Activated naive CD4-positive, alpha-beta T cell treated with anti-CD3 and anti-CD28 coated beads, Interleukin-2, amount 50 U/mL, for 16 hours (primary cell): ENCODE measurements around the gene SLC22A1.
"Not testable (repeated sequence)": the region's sequence is repeated elsewhere in the genome, so short reads cannot be mapped to it uniquely, and the experiment has no call there.

ENCODE experiments used
- DNase-seq: peaks from one replicate; pipeline ENCODE4 v3.0.0-alpha.2; 2020

SLC22A1 gene

DNA sequence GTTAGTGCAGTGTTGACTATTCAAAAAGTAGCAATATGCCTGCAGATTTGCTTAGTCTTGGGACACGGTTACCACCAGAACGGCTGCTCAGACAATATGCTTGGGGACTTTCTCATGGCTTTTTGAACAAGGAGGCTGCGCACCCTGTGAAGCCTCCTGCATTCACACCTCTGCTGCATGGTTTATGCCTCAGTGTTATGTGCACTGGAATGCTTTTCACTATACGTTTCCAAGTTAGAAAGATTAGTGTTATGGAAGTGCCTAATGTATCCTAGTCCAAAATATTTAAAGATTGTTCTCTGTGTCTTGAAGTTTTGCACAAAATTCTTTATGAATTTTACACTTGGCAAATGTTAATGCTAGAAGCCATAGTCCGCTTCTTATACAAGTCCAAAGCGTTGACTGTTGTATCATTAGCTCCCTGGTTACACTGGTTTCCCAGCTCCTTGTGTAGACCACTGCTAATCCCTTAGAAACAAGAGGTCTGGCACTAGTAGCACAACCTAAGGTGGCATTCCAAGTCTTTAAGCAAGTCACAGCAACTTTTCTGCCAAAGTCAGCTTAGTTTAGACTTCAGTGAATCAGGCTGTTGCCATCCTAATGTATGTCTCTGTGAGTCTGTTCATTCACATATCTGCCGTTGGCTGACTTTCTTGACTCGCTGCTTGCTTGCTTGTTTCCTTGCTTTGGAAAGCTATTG, 26.3 kb upstream of the SLC22A1 start:
- DNase-seq, result no peak

DNA sequence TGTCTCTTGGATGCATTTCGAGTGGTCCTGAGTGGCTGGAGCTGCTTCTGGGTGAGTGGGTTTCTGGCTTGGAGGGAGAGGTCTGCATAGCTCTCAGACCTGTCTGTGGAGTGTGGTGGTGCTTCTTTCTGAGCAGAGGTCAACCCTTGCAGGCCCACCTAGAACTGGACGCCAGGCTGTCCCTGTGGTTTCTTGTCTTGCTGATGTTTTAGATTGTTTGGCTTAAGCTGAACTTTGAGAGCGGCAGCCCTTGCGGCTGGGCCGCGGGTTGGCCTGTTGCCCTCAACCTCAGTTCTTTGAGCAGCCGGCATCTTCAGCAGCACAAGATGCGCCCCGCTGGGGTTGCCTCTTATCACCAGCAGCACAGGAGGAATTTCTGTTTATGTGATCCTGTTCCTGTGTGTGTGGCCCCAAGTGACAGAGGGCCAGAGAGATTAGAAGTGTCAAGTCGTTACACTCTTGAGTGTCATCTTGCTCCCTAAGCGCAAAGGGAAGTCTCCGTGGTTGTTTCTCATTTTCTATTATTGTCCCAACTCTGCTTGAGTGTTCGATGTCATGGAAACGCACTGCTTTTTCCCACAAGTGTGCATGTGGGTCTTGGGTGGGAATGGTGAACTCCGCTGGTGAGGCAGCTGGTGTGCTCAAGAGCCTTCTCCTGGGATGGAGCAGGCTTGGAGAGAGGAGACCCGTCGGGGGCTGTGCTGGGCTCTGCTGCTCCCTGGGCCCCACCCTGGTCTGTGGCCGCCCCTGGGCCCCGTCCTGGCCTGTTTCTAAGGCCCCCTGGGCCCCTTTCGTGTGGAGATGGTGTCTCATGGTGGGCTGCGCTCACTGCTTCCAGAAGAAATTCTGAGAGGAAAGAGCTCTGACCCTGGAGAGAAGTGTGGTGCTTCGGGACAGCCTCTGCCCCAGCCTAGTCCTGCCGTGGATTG, 20.1 kb upstream of the SLC22A1 start:
- no peak for DNase-seq

DNA sequence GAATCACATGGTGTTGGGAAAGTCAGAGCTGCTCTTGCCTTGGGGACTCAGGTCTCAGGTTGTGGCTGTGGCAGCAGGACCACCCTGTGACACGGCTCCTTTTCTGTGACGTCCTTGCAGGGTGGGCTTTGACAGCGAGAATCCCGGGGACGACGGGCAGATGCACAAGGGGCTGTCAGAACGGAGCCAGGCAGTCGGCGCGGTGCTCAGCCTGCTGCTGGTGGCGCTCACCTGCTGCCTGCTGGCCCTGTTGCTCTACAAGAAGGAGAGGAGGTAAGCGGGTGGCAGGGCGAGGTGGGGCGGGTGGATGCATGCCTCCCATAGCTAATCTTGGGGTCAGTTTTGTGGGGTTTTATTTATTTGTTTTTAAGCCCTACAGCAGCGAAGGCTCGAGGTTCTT, 19.2 kb upstream of the SLC22A1 start:
- DNase-seq, result no peak

DNA sequence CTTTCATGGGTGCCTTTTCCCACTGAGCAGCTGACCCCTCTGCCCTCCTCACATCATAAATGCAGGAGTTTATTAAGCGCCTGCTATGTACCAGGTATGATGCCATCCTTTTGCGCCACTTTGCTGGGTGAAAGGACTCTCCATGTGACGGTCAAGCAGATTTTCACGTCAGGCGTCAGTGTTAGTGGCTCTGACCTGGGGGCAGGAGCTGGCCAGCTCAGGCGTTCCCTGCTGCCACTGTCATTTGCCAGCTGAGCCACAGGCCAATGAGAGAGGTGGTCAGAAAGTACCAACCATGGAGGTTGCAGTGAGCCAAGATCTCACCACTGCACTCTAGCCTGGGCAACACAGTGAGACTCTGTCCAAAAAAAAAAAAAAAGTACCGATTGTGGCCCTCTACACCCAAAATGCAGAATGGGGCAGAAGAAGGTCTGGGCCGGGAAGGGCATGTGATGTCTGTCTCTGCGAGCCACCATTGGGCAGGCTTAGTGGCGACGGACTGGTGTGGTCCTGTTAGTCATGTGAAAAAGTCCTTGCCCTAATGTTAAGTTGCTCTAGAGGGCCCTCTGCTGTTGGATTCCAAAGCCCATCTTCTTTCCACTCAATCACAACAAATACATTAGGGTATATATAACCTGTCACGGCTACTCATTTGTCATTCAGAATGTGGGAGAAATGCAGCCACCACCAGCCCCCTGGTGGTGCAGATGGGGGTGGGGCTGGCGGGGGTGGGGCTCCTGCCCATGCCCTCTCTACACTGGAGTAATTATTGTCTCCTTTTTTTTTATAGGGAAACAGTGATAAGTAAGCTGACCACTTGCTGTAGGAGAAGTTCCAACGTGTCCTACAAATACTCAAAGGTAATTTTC, 18.4 kb upstream of the SLC22A1 start:
- no peak for DNase-seq

DNA sequence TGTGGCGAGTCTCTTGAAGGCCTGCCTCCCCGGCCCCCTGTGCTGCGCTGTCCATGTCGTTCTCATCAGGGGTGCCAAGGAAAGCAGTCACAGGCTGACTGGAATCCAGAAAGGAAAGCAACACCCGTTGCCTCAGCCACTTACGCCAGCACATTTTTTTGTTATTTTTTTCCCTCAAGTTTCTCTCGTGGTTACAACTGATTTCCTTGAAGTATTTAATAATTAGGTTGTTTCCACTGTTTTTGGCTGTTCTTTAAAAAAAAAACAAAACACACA, 17.9 kb upstream of the SLC22A1 start:
- no peak for DNase-seq

DNA sequence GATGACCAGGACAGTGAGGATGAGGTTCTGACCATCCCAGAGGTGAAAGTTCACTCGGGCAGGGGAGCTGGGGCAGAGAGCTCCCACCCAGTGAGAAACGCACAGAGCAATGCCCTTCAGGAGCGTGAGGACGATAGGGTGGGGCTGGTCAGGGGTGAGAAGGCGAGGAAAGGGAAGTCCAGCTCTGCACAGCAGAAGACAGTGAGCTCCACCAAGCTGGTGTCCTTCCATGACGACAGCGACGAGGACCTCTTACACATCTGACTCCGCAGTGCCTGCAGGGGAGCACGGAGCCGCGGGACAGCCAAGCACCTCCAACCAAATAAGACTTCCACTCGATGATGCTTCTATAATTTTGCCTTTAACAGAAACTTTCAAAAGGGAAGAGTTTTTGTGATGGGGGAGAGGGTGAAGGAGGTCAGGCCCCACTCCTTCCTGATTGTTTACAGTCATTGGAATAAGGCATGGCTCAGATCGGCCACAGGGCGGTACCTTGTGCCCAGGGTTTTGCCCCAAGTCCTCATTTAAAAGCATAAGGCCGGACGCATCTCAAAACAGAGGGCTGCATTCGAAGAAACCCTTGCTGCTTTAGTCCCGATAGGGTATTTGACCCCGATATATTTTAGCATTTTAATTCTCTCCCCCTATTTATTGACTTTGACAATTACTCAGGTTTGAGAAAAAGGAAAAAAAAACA, 16.6 kb upstream of the SLC22A1 start:
- DNase-seq, result no peak

DNA sequence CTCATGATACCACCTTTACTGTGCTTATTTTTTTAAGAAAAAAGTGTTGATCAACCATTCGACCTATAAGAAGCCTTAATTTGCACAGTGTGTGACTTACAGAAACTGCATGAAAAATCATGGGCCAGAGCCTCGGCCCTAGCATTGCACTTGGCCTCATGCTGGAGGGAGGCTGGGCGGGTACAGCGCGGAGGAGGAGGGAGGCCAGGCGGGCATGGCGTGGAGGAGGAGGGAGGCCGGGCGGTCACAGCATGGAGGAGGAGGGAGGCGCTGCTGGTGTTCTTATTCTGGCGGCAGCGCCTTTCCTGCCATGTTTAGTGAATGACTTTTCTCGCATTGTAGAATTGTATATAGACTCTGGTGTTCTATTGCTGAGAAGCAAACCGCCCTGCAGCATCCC, 15.6 kb upstream of the SLC22A1 start:
- no peak for DNase-seq

DNA sequence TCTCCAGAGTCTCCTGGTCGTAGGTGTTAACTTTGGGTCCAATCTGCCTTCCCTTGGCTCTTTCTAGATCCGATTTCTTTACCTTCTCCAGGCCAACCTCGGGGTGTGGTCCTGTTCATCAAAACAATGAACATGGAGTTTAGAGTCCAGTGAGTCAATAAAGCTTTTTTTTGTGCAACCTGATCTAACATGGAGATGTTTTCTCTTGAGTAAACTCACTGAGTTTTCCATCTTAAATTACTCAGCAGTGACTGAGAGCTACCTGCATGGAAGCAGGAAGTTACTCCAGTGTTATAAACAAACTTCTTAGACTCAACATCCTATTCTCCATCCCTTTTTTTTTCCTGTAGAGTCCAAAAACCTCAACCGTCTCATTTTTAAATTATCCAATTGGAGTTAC, 14.9 kb upstream of the SLC22A1 start:
- no peak for DNase-seq

DNA sequence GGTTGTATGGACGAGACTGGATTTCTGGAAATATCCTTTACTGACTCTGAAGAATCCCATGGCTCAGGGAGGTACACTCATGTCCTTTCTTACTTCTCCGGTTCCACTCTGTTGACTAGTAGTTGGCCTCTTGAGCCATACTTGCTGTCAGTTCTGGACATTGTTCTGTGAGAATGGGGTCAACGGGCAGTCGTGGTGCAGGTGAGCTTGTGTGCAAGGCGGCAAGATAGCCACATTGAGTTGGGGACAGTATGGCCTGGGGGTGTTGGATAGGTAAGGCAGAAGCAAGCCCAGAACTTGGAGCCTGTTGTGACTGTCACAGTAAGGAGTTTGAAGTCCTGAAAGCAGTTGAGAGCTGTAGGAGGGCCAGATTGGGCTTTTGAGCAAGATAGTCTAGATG, 13.5 kb upstream of the SLC22A1 start:
- no peak for DNase-seq

DNA sequence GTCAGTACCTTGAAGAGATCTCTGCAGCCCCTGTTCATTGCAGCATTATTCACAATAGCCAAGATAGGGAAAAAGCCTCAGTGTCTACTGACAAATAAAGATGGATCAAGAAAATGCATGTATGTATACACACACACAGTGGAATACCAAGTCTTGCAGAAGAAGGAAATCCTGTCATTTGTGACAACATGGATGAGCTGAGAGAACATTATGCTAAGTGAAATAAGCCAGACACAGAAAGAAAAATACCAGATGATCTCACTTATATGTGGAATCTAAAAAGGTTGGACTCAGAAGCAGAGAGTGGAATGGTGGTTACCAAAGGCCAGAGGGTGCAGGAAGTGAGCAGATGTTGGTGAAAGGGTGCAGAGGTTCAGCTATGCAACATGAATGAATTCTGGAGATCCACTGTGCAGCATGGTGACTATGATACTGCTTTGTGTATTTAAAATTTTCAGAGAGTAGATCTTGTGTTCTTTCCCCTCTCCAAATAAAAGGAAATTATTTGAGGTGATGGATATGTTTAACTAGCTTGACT, 11.0 kb upstream of the SLC22A1 start:
- DNase-seq, result no peak

DNA sequence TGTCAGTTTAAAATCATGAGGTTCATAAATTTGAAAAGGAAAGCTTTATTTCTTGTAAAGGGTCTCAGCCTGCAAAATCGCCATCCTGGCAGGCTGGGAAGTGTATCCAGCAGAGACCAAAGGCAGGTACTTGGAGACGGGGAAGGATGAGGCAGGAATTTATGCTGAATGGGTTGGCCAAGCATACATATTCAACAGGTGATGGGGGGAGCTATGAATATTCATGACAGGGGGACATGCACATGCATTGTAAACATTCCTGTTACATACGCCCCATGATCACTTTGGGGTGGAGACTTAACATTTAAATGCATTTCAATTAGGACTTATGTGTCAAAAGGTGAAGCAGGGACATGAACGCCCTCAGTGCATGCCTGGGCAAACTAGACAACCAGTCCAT, 9.8 kb upstream of the SLC22A1 start:
- DNase-seq, result no peak

DNA sequence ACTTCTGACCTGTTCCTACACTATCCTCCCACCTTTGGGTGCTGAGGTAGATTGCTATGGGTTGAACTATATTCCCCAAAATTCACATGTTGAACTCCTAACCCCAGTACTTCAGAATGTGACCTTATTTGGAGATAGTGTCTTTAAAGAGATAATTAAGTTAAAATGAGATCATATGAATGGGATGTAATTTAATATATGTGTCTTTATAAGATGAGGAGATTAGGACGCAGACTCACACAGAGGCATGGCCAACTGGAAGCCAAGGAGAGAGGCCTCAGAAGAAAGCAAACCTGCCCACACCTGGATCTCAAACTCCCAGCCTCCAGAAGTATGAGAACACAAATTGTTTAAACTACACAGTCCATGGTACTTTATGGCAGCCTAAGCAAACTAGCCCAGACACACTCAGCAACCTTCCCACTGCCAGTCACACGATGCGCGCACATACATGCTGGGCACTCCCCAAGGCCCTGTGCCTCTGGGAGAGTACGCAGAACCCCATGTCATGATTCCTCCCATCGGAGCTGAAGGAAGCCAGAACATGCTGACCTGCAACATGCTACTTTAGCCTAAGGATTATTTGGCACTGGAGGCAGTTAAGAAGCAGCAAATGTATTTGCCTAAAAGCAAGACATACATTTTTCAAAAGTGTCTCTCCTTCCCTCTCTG, 8.9 kb upstream of the SLC22A1 start:
- no peak for DNase-seq

DNA sequence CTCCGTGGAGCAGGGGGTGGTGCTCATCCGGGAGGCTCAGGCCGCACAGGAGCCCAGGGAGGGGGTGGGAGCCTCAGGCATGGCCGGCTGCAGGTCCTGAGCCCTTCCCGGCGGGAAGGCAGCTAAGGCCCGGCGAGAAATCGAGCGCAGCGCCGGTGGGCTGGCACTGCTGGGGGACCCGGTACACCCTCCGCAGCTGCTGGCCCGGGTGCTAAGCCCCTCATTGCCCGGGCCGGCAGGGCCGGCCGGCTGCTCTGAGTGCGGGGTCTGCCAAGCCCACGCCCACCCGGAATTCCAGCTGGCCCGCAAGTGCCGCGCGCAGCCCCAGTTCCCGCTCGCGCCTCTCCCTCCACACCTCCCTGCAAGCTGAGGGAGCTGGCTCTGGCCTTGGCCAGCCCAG, 7.1 kb upstream of the SLC22A1 start:
- not testable (repeated sequence) for DNase-seq

DNA sequence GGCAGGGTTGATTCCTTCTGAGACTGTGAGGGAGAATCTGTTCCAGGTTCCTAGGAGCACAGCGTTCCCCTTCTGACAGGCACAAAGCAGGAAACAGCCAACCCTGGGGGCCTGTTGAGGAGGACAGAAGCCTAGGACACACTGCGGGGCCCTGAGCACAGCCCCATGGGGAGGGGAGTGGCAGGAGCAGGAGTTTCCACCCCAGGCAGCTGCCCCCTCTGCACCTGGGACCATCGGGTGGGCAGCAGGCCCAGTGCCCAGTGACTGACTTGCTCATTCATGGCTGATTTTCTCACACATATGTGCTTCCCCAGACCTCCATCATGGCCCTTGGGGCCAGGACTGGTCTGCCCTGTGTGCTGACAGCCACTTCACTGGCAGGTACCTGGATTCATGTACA, 6.2 kb upstream of the SLC22A1 start:
- DNase-seq, result no peak

DNA sequence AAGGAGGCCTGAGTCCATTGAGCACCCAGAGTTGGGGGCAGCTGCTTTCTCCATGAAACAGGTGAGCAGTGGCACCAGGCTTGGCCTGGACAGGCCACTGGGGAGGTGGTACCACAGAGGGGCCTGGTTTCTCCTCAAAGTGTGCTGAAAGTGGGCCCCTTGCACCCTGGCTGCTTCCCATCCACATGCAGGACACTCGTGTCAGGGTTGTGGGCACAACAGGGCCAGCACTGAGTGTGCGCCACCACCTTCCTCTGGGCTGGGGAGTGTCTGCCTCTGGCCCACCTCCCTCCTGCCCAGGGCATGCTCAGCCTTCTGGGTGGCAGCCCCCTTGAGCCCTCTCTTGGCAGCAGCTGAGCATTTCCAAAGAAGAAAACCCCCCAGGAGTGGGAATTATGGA, 5.2 kb upstream of the SLC22A1 start:
- no peak for DNase-seq

DNA sequence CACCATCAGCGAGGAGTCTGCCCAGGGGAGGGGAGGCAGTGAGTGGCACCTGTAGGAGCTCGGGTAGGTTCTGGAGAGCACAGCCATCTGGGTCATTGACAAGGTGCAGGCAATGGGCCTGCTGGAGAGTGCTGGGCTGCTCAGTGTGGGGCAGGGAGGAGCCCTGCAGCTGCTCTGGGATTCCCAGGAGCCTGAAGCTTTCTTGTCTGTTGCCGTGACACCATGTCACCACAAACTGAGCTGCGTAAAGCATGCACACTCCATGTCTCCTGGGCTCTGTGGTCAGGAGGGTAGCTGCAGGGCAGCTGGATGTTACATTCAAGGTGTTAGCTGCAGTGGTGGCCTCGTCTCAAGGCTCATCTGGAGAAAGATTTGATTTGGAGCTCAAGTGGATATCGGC, 4.5 kb upstream of the SLC22A1 start:
- DNase-seq, result no peak

DNA sequence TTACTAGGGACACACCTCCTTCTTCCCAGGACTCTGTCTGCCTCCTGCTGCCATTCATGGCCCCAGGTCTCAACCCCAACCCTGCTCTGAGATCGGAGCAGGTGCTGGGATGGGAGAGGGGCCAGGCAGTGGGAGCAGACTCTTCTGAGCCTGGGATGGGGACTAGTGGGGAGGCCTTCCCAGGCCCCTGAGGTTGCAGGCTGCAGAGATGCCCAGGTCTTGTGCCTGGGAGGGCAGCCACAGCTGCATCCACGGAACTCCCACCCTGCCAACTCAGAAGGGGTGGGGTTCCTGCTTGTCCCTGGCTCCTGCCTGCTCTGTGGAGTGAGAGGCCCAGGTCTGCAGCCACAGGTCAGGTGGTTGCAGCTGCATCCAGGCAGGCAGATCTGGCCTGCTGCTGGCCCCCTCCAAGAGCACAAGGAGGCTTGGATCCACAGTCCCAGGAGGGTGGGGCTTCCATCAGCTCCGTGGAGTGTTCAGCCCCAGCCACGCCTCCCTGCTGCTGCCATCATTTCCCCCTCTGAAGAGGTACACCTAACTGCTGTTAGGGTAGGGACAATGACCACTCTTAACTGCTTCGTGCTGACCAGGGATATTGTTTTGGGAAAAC, 2.9 kb upstream of the SLC22A1 start:
- no peak for DNase-seq

DNA sequence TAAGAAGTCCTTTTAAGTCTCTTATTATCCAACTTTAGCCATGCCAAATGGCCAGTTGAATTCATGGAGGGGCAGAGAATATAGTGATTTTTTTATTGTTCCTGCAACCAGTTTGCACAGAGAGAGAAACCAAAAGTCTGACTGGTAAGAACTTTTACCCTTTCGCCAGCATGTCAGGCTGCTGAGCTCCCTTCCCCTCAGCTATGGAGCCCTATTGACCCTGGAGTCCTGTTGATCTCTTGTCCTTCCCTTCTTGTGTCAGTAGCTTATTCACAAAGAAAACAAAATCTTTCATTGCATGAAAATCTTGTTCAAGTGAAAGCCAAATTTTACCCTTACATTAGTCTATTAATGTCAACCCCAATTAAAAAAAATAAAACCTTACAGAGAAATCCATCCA, 1.5 kb upstream of the SLC22A1 start:
- DNase-seq, result no peak

DNA sequence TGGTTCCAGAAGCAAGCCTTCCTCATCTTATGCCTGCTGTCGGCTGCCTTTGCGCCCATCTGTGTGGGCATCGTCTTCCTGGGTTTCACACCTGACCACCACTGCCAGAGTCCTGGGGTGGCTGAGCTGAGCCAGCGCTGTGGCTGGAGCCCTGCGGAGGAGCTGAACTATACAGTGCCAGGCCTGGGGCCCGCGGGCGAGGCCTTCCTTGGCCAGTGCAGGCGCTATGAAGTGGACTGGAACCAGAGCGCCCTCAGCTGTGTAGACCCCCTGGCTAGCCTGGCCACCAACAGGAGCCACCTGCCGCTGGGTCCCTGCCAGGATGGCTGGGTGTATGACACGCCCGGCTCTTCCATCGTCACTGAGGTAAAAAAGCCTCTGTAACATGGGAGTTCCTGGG, 366 bp downstream of the SLC22A1 start:
- DNase-seq, result no peak

DNA sequence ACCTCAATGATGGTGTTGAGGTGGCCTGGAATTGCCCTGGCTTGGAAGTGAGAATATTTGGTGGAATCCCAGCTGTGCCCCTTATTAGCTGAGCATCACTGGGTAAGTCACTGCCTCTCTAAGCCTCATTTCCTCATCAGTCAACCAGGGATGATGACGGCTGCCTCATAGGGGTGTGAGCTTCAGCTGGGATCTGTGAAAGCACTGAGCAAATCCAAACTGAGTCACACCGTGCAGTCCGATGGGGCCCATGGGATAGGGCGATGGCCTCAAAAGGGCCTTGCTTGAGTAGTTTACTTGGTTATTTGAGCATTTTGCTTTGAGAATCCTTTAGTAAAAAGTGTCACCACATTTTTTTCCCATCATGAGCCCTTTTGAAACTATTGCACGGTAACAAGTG, 1.1 kb downstream of the SLC22A1 start:
- DNase-seq, result no peak

DNA sequence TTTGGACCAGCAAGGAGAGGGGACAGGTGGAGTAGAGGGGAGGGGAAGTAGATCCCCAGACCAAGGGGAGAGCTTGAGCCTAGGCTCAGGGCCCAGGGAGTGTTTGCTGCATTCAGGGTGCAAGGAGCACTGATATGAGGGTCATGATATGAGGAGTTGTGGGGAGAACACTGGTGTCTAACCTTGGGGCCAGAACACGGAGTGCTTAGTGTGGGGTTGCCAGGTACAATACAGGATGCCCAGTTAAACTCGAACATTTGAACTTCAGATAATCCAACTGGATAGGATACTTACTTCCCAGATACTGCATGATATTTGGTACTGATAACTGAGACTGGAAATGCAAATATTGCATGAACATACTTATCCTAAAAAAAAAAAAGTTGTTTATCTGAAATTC, 2.4 kb downstream of the SLC22A1 start:
- DNase-seq, result no peak

DNA sequence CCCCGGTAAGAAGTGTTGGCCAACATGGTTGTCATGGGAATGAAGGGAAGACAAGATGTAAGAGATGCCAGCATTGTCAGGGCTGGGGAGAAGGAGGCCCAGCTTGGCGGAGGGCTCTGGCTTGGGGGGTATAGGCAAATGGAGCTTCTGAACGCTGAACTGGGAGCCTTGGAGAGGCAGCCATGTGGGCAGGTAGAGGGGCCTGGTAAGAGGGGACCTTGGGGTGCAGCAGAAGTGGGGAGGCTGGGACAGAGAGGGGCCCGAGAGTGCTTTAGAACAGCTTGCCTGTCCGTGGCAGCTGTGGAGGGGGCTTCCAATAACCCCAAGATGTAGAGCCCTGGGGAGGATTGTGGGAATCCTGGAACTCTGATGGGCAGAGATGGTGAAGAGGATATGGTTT, 3.0 kb downstream of the SLC22A1 start:
- DNase-seq, result no peak
